Erythroblast (primary cell): Measurements from ENCODE around the gene TCL1A.

Experiments used
- GATA1 ChIP-seq: IDR thresholded peaks from 2 replicates; pipeline ENCODE4 v1.6.1; 2011; ENCODE audit warnings: low read depth, mild to moderate bottlenecking, control low read depth, low read length, moderate library complexity
- POLR2A ChIP-seq: IDR thresholded peaks from 2 replicates; pipeline ENCODE4 v1.6.1; 2011; ENCODE audit warnings: mild to moderate bottlenecking, low read length

DNA sequence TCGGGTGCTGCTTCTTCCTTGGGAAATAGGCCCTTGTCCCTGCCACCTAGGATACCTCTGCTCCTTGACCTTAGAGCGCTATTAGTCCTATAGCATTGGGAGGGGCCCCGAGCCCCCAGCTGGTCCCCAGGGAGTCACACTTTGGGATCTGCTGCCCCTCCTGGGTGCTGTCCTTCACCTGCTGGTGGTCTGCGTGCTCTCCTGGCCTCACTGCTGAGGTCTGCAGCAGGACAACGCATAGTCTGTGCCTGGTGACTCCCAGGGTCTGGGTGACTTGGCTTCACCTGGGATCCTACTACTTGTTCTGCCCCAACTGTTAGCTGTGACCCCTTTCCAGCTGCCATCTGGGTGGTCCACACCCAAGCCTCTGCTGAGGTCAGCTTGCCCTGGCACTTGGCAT, 18.9 kb downstream of the TCL1A start:
- TF ChIP-seq POLR2A = no peak
- TF ChIP-seq GATA1 = no peak
